H1 (cell line): ENCODE data around the gene ITPK1. TPM values are rescaled to one million over a fixed set of nuclear protein-coding genes. Genes with fewer than 3 reads are reported as not detected.

Experiments
- CTCF ChIA-PET: fragments of 300-600 bp; sonication (Branson Sonifier 250); formaldehyde crosslinking; loops from one replicate; lab custom pipeline; 2021; ENCODE audit not compliant: partially characterized antibody; lab: Charles Lee
- POLR2A ChIA-PET: fragments of 300-600 bp; sonication (Branson Sonifier 250); formaldehyde crosslinking; loops from one replicate; lab custom pipeline; 2021; ENCODE audit warnings: inconsistent platforms; ENCODE audit not compliant: partially characterized antibody; lab: Charles Lee
- DNase-seq, 2 experiments: peaks; one replicate each; pipeline versions ENCODE4 v3.0.0 to v3.0.0-alpha.2; 2010 to 2022; ENCODE audit warnings: low spot score in 2 of 2, low read depth in 1 of 2, mixed read lengths in 1 of 2
- FAIRE-seq: peaks from 2 replicates; lab custom pipeline; 2011; peaks lifted over from hg19 to GRCh38; lab: Jason Lieb, UNC
- H2AFZ ChIP-seq: 2 replicates; pipeline ENCODE4 v1.8.1; 2012; ENCODE audit warnings: low read length, inconsistent platforms
- H2AK5ac ChIP-seq: 2 replicates; pipeline ENCODE4 v1.6.1; 2013; ENCODE audit warnings: low read depth, low read length
- H2BK120ac ChIP-seq: replicated peaks from 2 replicates; pipeline ENCODE3; 2013; ENCODE audit warnings: low read depth, low read length, inconsistent platforms
- H2BK12ac ChIP-seq: 2 replicates; pipeline ENCODE4 v1.6.1; 2013; ENCODE audit warnings: low read depth, low read length
- H2BK15ac ChIP-seq: 2 replicates; pipeline ENCODE4 v1.6.1; 2013; ENCODE audit warnings: low read length
- H2BK20ac ChIP-seq: 2 replicates; pipeline ENCODE4 v1.6.1; 2013; ENCODE audit warnings: low read length
- H2BK5ac ChIP-seq: 2 replicates; pipeline ENCODE4 v1.6.1; 2013; ENCODE audit warnings: low read depth, low read length
- H3K14ac ChIP-seq: 2 replicates; pipeline ENCODE4 v1.6.1; 2013; ENCODE audit warnings: inconsistent platforms; ENCODE audit not compliant: insufficient read length
- H3K18ac ChIP-seq: 2 replicates; pipeline ENCODE4 v1.6.1; 2013; ENCODE audit warnings: low read length; ENCODE audit errors: extremely low read depth
- H3K23ac ChIP-seq: 2 replicates; pipeline ENCODE4 v1.6.1; 2013; ENCODE audit warnings: inconsistent platforms; ENCODE audit not compliant: insufficient read length
- H3K23me2 ChIP-seq: 2 replicates; pipeline ENCODE4 v1.6.1; 2013; ENCODE audit warnings: low read depth, low read length
- H3K27ac ChIP-seq: 2 replicates; pipeline ENCODE4 v1.6.1; 2011; ENCODE audit warnings: low read depth, low read length, inconsistent platforms
- H3K27me3 ChIP-seq, 4 experiments: replicated peaks in 1 of 4; 1 replicate in 1 of 4; 2 replicates in 3 of 4; pipeline versions ENCODE4 v1.6.1 to v1.8.1; 2011 to 2013; ENCODE audit warnings: low read length in 3 of 4, mild to moderate bottlenecking in 3 of 4, inconsistent platforms in 2 of 4, mixed read lengths in 2 of 4, moderate library complexity in 1 of 4; ENCODE audit not compliant: control insufficient read depth in 3 of 4, insufficient read depth in 3 of 4; ENCODE audit errors: extremely low read depth in 1 of 4
- H3K36me3 ChIP-seq, 4 experiments: 2 replicates each; pipeline versions ENCODE4 v1.6.1 to v1.8.1; 2011 to 2013; ENCODE audit warnings: mild to moderate bottlenecking in 4 of 4, low read length in 3 of 4, moderate library complexity in 2 of 4, control low read depth in 1 of 4, inconsistent platforms in 1 of 4; ENCODE audit not compliant: insufficient read depth in 4 of 4, control insufficient read depth in 2 of 4
- H3K4ac ChIP-seq: replicated peaks from 2 replicates; pipeline ENCODE3; 2013; ENCODE audit warnings: low read length, low read depth, mixed read lengths, inconsistent platforms; ENCODE audit not compliant: insufficient read length
- H3K4me1 ChIP-seq, 4 experiments: replicated peaks in 1 of 4; 1 replicate in 1 of 4; 2 replicates in 3 of 4; pipeline versions ENCODE4 v1.6.1 to v1.8.1; 2011 to 2013; ENCODE audit warnings: low read length in 3 of 4, inconsistent platforms in 2 of 4, mixed read lengths in 1 of 4; ENCODE audit not compliant: insufficient read depth in 4 of 4, control insufficient read depth in 3 of 4
- H3K4me2 ChIP-seq, 2 experiments: 2 replicates each; pipeline versions ENCODE4 v1.6.1 to v1.8.1; 2011 to 2013; ENCODE audit warnings: low read depth in 2 of 2, low read length in 2 of 2, control low read depth in 1 of 2, inconsistent platforms in 1 of 2, mild to moderate bottlenecking in 1 of 2; ENCODE audit not compliant: insufficient read depth in 1 of 2
- H3K4me3 ChIP-seq, 4 experiments: fragments of 200-600, 300-600 bp in 1 of 4; sonication (generic), shearing (Covaris generic), sonication (Bioruptor Twin) in 1 of 4; 2 replicates each; pipeline versions ENCODE4 v1.5.1 to v1.8.1; 2011 to 2016; ENCODE audit warnings: low read length in 4 of 4, low read depth in 3 of 4, control low read depth in 2 of 4, inconsistent platforms in 2 of 4, mild to moderate bottlenecking in 2 of 4, mixed read lengths in 1 of 4, moderate library complexity in 1 of 4; ENCODE audit not compliant: insufficient read depth in 2 of 4; ENCODE audit errors: extremely low read depth in 1 of 4
- H3K56ac ChIP-seq: replicated peaks from 2 replicates; pipeline ENCODE3; 2013; ENCODE audit warnings: low read depth, mild to moderate bottlenecking, mixed read lengths, low read length, inconsistent platforms; ENCODE audit not compliant: insufficient read length
- H3K79me1 ChIP-seq: 2 replicates; pipeline ENCODE4 v1.6.1; 2013; ENCODE audit warnings: low read depth, low read length, control low read depth
- H3K79me2 ChIP-seq, 2 experiments: 2 replicates each; pipeline versions ENCODE4 v1.6.1 to v1.8.1; 2012 to 2013; ENCODE audit warnings: low read length in 2 of 2, mild to moderate bottlenecking in 2 of 2, inconsistent platforms in 1 of 2; ENCODE audit not compliant: insufficient read depth in 2 of 2, control insufficient read depth in 1 of 2
- H3K9ac ChIP-seq, 4 experiments: replicated peaks in 1 of 4; 1 replicate in 1 of 4; 2 replicates in 3 of 4; pipeline versions ENCODE4 v1.6.1 to v1.8.1; 2011 to 2013; ENCODE audit warnings: low read depth in 3 of 4, low read length in 3 of 4, control low read depth in 2 of 4, mild to moderate bottlenecking in 2 of 4, moderate library complexity in 2 of 4, inconsistent platforms in 1 of 4; ENCODE audit errors: extremely low read depth in 1 of 4
- H3K9me3 ChIP-seq, 2 experiments: 2 replicates each; pipeline versions ENCODE4 v1.6.1 to v1.8.1; 2012 to 2013; ENCODE audit warnings: mild to moderate bottlenecking in 2 of 2, moderate library complexity in 2 of 2, control low read depth in 1 of 2, inconsistent platforms in 1 of 2, low read depth in 1 of 2, low read length in 1 of 2, mixed read lengths in 1 of 2; ENCODE audit not compliant: insufficient read depth in 2 of 2
- H4K20me1 ChIP-seq, 2 experiments: replicated peaks in 1 of 2; 2 replicates each; pipeline versions ENCODE3 to v1.8.1; 2011 to 2013; ENCODE audit warnings: inconsistent platforms in 2 of 2, low read length in 2 of 2, mild to moderate bottlenecking in 1 of 2; ENCODE audit not compliant: insufficient read depth in 2 of 2, control insufficient read depth in 1 of 2
- H4K5ac ChIP-seq: 2 replicates; pipeline ENCODE4 v1.6.1; 2013; ENCODE audit warnings: low read length, low read depth, mixed read lengths, inconsistent platforms; ENCODE audit not compliant: insufficient read length
- H4K8ac ChIP-seq: 2 replicates; pipeline ENCODE4 v1.8.0; 2013; ENCODE audit warnings: mild to moderate bottlenecking, moderate library complexity, low read length, inconsistent platforms; ENCODE audit not compliant: insufficient read depth; ENCODE audit errors: extremely low read depth
- H4K91ac ChIP-seq: replicated peaks from 2 replicates; pipeline ENCODE3; 2013; ENCODE audit warnings: low read length, mixed read lengths, inconsistent platforms; ENCODE audit not compliant: insufficient read length
- CBX8 ChIP-seq: fragments of 300-800, 300-1000 bp; sonication (generic); IDR thresholded peaks from 2 replicates; pipeline ENCODE4 v1.7.1; 2016; ENCODE audit warnings: low read depth, low read length, borderline replicate concordance
- WGBS, 2 experiments: shearing (Covaris generic) in 1 of 2; methylation state at CpG; one replicate each; pipeline versions ENCODE4 v1.1.6 to v1.1.7; 2013 to 2015; ENCODE audit warnings: low lambda C conversion rate in 2 of 2, mixed read lengths in 2 of 2, inconsistent platforms in 1 of 2, low coverage in 1 of 2, missing lambda C conversion rate in 1 of 2; ENCODE audit not compliant: insufficient replicate concordance in 2 of 2, insufficient coverage in 1 of 2, insufficient read length in 1 of 2; ENCODE audit errors: extremely low coverage in 1 of 2, missing lambda C conversion rate in 1 of 2; 5-methylcytosine and 5-hydroxymethylcytosine counted together
- polyA plus RNA-seq, 7 experiments: library from polyadenylated mRNA; depleted of rRNA in 3 of 7; stranded (reverse) in 5 of 7; unstranded in 2 of 7; fragments of >200 nt in 5 of 7; fragments of 200-250 nt in 2 of 7; gene quantifications; 1 replicate in 5 of 7; 2 replicates in 1 of 7; 4 replicates in 1 of 7; pipeline versions ENCODE4 v1.2.1 to v1.2.3, GENCODE V29; 2011 to 2013; ENCODE audit warnings: missing spikeins in 2 of 7, mixed read lengths in 2 of 7
- total RNA-seq: library from RNA; stranded (reverse); fragmentation: NEBNext Ultra II Directional; extraction: Animal tissue kit (Norgen Biotek cat#: 25700); gene quantifications from 2 replicates; pipeline ENCODE4 v1.2.1, GENCODE V29; 2021

ITPK1 gene
- total and polyA plus RNA-seq, 2 of the 8 experiments (the other 6 are each of a cell fraction or from before 2014, with no cell fraction given) = 108 to 143 TPM

- 89% methylated on average over 10 of the region's 10 CpGs; no CpG with 5 or more reads in 1 of the 2 experiments for WGBS, 2 experiments
- CTCF ChIA-PET = interaction anchor here (1.2 to 2.3 kb wide), 6 partner anchors 9 to 102 kb away, joined by 3 to 11 read pairs (median 6); no protein-coding TSS in a partner anchor
- peaks cover 19% of the 10 kb centered on the region for H3K79me1 ChIP-seq
Measured at GRCh38 chr14:93011141-93011529, 104.6 kb downstream of the ITPK1 start.

More at GRCh38 chr14:93011141-93011529, 104.6 kb downstream of the ITPK1 start:
- H3K9me3 ChIP-seq = no peaks in the 10 kb centered on the region
- no peak for FAIRE-seq
- peaks cover 0 to 61% of the 10 kb centered on the region in 2 experiments; a peak in 2 of 4 replicates for H3K79me2 ChIP-seq
- H4K5ac ChIP-seq = no peak overlapping the region
- H4K8ac ChIP-seq = no peak overlapping the region
- no peaks in the 10 kb centered on the region for H3K23me2 ChIP-seq
- H2AK5ac ChIP-seq = no peak overlapping the region
- POLR2A ChIA-PET = interaction anchor here (1.6 kb wide), 1 partner anchor 16 kb away, joined by 4 read pairs; no protein-coding TSS in a partner anchor
- DNase-seq = no peak
- H3K4me2 ChIP-seq = no peak overlapping the region
- H3K4me3 ChIP-seq = no peak overlapping the region
- no peak overlapping the region for H4K91ac ChIP-seq
- no peak overlapping the region for H3K14ac ChIP-seq
- no peak overlapping the region for H3K56ac ChIP-seq
- H3K4me1 ChIP-seq = peaks cover 0 to 10% (median 4%) of the 10 kb centered on the region in 4 experiments; a peak in 4 of 7 replicates
- peaks cover 16 to 29% of the 10 kb centered on the region in 2 experiments for H4K20me1 ChIP-seq
- H3K18ac ChIP-seq = no peak overlapping the region
- H2BK12ac ChIP-seq = no peak overlapping the region
- H2AFZ ChIP-seq = no peak overlapping the region
- H3K27ac ChIP-seq = no peak overlapping the region
- H3K27me3 ChIP-seq = no peaks in the 10 kb centered on the region
- no peak overlapping the region for H2BK15ac ChIP-seq
- H3K4ac ChIP-seq = no peak overlapping the region
- H2BK20ac ChIP-seq = no peak overlapping the region
- H2BK120ac ChIP-seq = no peak overlapping the region
- no peak overlapping the region for H3K23ac ChIP-seq
- no peak overlapping the region; a peak in 1 of 7 replicates for H3K9ac ChIP-seq
- no peak overlapping the region for H2BK5ac ChIP-seq
- peaks cover 0 to 4% (median 0%) of the 10 kb centered on the region in 4 experiments; a peak in 2 of 8 replicates for H3K36me3 ChIP-seq
- no peak for TF ChIP-seq CBX8
- TF ChIP-seq, all 59 proteins: peak for 0
